B cell (primary cell): ENCODE measurements around the gene CLEC4M. TPM values are rescaled to one million over a fixed set of nuclear protein-coding genes. Genes with fewer than 3 reads are reported as not detected.

Experiments used
- ATAC-seq: fragments of 200-7000 bp; cut with Tn5 transposase; one replicate; pipeline ENCODE4 v1.10.0; 2021; ENCODE audit warnings: low read depth, mild to moderate bottlenecking, moderate number of reproducible peaks, moderate library complexity
- CTCF ChIA-PET: fragments of 350-600 bp; sonication (Branson Sonifier 250); formaldehyde crosslinking; loops from one replicate; lab custom pipeline; 2021; ENCODE audit warnings: antibody characterized with exemption, inconsistent platforms; lab: Charles Lee
- POLR2A ChIA-PET: fragments of 350-600 bp; sonication (Branson Sonifier 250); formaldehyde crosslinking; loops from one replicate; lab custom pipeline; 2021; ENCODE audit warnings: antibody characterized with exemption; lab: Charles Lee
- DNase-seq: peaks from one replicate; pipeline ENCODE4 v3.0.0; 2013
- H2AFZ ChIP-seq: 2 replicates; pipeline ENCODE4 v1.6.1; 2012; ENCODE audit warnings: mild to moderate bottlenecking, low read depth, low read length; ENCODE audit not compliant: insufficient read depth, poor library complexity, severe bottlenecking
- H3K27ac ChIP-seq, 2 donors: 1 replicate in 1 of 2; 2 replicates in 1 of 2; pipeline ENCODE4 v1.5.1; 2012 to 2013; ENCODE audit warnings: low read length in 2 of 2, mild to moderate bottlenecking in 2 of 2, moderate library complexity in 1 of 2
- H3K27me3 ChIP-seq, 4 experiments: fragments of 200-600 bp in 1 of 4; sonication (generic) in 1 of 4; replicated peaks in 1 of 4; 1 replicate in 2 of 4; 2 replicates in 2 of 4; pipeline versions ENCODE4 v1.6.1 to v1.7.0; 2013 to 2016; ENCODE audit warnings: low read length in 3 of 4, mild to moderate bottlenecking in 2 of 4, mixed read lengths in 1 of 4, moderate library complexity in 1 of 4; ENCODE audit not compliant: insufficient read depth in 4 of 4, control insufficient read depth in 3 of 4; ENCODE audit errors: control extremely low read depth in 1 of 4
- H3K36me3 ChIP-seq, 2 experiments: replicated peaks in 1 of 2; 1 replicate in 1 of 2; 2 replicates in 1 of 2; pipeline versions ENCODE4 v1.6.1 to v1.7.1; 2013; ENCODE audit warnings: low read length in 1 of 2; ENCODE audit not compliant: insufficient read depth in 2 of 2, control insufficient read depth in 1 of 2; ENCODE audit errors: control extremely low read depth in 1 of 2, extremely low read depth in 1 of 2
- H3K4me1 ChIP-seq, 2 donors: fragments of 200-600 bp in 1 of 2; sonication (generic) in 1 of 2; 1 replicate in 1 of 2; 2 replicates in 1 of 2; pipeline versions ENCODE4 v1.5.1 to v1.6.1; 2013 to 2017; ENCODE audit warnings: low read length in 2 of 2; ENCODE audit not compliant: control insufficient read depth in 2 of 2, insufficient read depth in 2 of 2
- H3K4me2 ChIP-seq: replicated peaks from 2 replicates; pipeline ENCODE3; 2012; ENCODE audit warnings: mild to moderate bottlenecking, low read depth, low read length; ENCODE audit not compliant: poor library complexity, severe bottlenecking
- H3K4me3 ChIP-seq, 5 experiments: fragments of 200-600 bp in 1 of 5; sonication (generic) in 1 of 5; 1 replicate in 3 of 5; 2 replicates in 2 of 5; pipeline versions ENCODE4 v1.5.1 to v1.7.0; 2011 to 2016; ENCODE audit warnings: low read length in 4 of 5, mild to moderate bottlenecking in 4 of 5, low read depth in 2 of 5, control low read depth in 1 of 5, moderate library complexity in 1 of 5; ENCODE audit not compliant: insufficient read depth in 1 of 5; ENCODE audit errors: control extremely low read depth in 1 of 5, extremely low read depth in 1 of 5
- H3K79me2 ChIP-seq: fragments of 200-600 bp; sonication (generic); one replicate; pipeline ENCODE4 v1.6.0; 2016; ENCODE audit warnings: low read length; ENCODE audit not compliant: control insufficient read depth, insufficient read depth
- H3K9ac ChIP-seq: fragments of 200-600 bp; sonication (generic); 2 replicates; pipeline ENCODE4 v1.6.1; 2017; ENCODE audit warnings: mild to moderate bottlenecking, low read length, moderate library complexity
- H3K9me3 ChIP-seq, 3 donors: one replicate each; pipeline versions ENCODE4 v1.6.1 to v1.7.1; 2013; ENCODE audit warnings: low read length in 2 of 3; ENCODE audit not compliant: control insufficient read depth in 2 of 3, insufficient read depth in 1 of 3; ENCODE audit errors: control extremely low read depth in 1 of 3
- H4K20me1 ChIP-seq: 2 replicates; pipeline ENCODE4 v1.6.0; 2012; ENCODE audit warnings: mild to moderate bottlenecking, low read length; ENCODE audit not compliant: insufficient read depth, control insufficient read depth, poor library complexity, severe bottlenecking
- H3K27ac Mint-ChIP-seq: one replicate; pipeline ENCODE4 v1.8.0; 2021; ENCODE audit warnings: mixed read lengths
- H3K27me3 Mint-ChIP-seq: one replicate; pipeline ENCODE4 v1.8.0; 2021; ENCODE audit warnings: mixed read lengths
- H3K4me1 Mint-ChIP-seq: one replicate; pipeline ENCODE4 v1.8.0; 2021; ENCODE audit warnings: mixed read lengths
- H3K4me3 Mint-ChIP-seq: one replicate; pipeline ENCODE4 v1.8.0; 2021; ENCODE audit warnings: mixed read lengths
- H3K9me3 Mint-ChIP-seq: one replicate; pipeline ENCODE4 v1.8.0; 2022; ENCODE audit warnings: mixed read lengths; ENCODE audit not compliant: insufficient read depth
- CTCF ChIP-seq: fragments of 200-600 bp; IDR thresholded peaks from one replicate; pipeline ENCODE4 v1.8.0; 2022; ENCODE audit warnings: antibody characterized with exemption, mild to moderate bottlenecking
- EZH2 ChIP-seq: IDR thresholded peaks from 2 replicates; pipeline ENCODE4 v1.6.1; 2012; ENCODE audit warnings: borderline replicate concordance, low read depth, mild to moderate bottlenecking, moderate library complexity, low read length; ENCODE audit not compliant: insufficient read depth, poor library complexity, severe bottlenecking
- WGBS: methylation state at CpG from one replicate; pipeline ENCODE4 v1.1.5; 2013; ENCODE audit warnings: missing lambda C conversion rate; ENCODE audit not compliant: insufficient coverage; 5-methylcytosine and 5-hydroxymethylcytosine counted together
- intact Hi-C: fragments of 100-400 bp; cut with micrococcal nuclease; formaldehyde crosslinking; loops from one replicate; pipeline ENCODE4 v1.10.0; 2022
- polyA plus RNA-seq: library from polyadenylated mRNA; depleted of rRNA; stranded (reverse); fragments of >200 nt; gene quantifications from 2 replicates; pipeline ENCODE4 v1.2.3, GENCODE V29; 2012
- total RNA-seq, 2 donors: library from RNA; stranded (reverse); fragments of 120-200 nt in 1 of 2; gene quantifications; 1 replicate in 1 of 2; 2 replicates in 1 of 2; pipeline versions ENCODE4 v1.2.3 to v1.2.4, GENCODE V29; 2013 to 2022

CLEC4M gene
- total and polyA plus RNA-seq, 2 donors (not counting 1 experiment from before 2014, with no cell fraction given): 0.10 to 0.52 TPM

GRCh38 chr19:7801020-7801570, 38.1 kb downstream of the CLEC4M start:
- intact Hi-C loops: no loop called here
- Mint-ChIP-seq H3K4me1 (peaks cover 13% of the 10 kb centered on the region), H3K27me3 (peaks cover 13% of the 10 kb centered on the region), H3K27ac (no peak overlapping the region), H3K9me3 (no peaks in the 10 kb centered on the region), H3K4me3 (no peak overlapping the region)
- Histone ChIP-seq H3K27ac (no peak overlapping the region), H3K4me2 (no peak overlapping the region), H2AFZ (no peak overlapping the region), H3K9me3 (peaks cover 0 to 28% (median 7%) of the 10 kb centered on the region in 3 donors), H3K4me3 (no peak overlapping the region), H3K9ac (no peak overlapping the region), H3K79me2 (no peaks in the 10 kb centered on the region), H3K27me3 (peaks cover 0 to 13% (median 3%) of the 10 kb centered on the region in 4 experiments), H3K36me3 (no peaks in the 10 kb centered on the region), H4K20me1 (no peaks in the 10 kb centered on the region), H3K4me1 (peaks cover 7 to 16% of the 10 kb centered on the region in 2 donors)
- no peak for ATAC-seq
- no peak for DNase-seq
- WGBS: 88% methylated on average over 13 of the region's 17 CpGs
- POLR2A ChIA-PET: no interaction called here
- CTCF ChIA-PET: interaction anchor here (0.8 to 8.2 kb wide), 21 partner anchors 9 to 260 kb away, joined by 3 to 145 read pairs (median 5); partner anchors contain the start of genes CD209, FCER2, MCEMP1 and TRAPPC5
- TF ChIP-seq CTCF (no peak), EZH2 (no peak)

GRCh38 chr19:7806234-7806633, 43.2 kb downstream of the CLEC4M start:
- peaks cover 0 to 30% (median 9%) of the 10 kb centered on the region in 3 donors for H3K9me3 ChIP-seq
- no peak overlapping the region for H2AFZ ChIP-seq
- no peak overlapping the region for H3K4me2 ChIP-seq
- Mint-ChIP-seq H3K27me3 (peaks cover 13% of the 10 kb centered on the region), H3K4me3 (no peak overlapping the region), H3K4me1 (peaks cover 18% of the 10 kb centered on the region), H3K9me3 (peaks cover 7% of the 10 kb centered on the region), H3K27ac (no peak overlapping the region)
- H3K27ac ChIP-seq: no peak overlapping the region
- H3K27me3 ChIP-seq: peaks cover 0 to 6% (median 3%) of the 10 kb centered on the region in 4 experiments
- no peaks in the 10 kb centered on the region for H4K20me1 ChIP-seq
- H3K4me1 ChIP-seq: peaks cover 0 to 17% of the 10 kb centered on the region in 2 donors
- H3K79me2 ChIP-seq: no peaks in the 10 kb centered on the region
- TF ChIP-seq EZH2 (no peak), CTCF (no peak)
- 83% methylated on average over 1 of the region's 3 CpGs for WGBS
- intact Hi-C loops: no loop called here
- ATAC-seq: no peak
- H3K4me3 ChIP-seq: no peak overlapping the region
- CTCF ChIA-PET: interaction anchor here (0.7 to 2.8 kb wide), 3 partner anchors 125 to 238 kb away, joined by 3 to 13 read pairs (median 3); partner anchors contain the start of gene TRAPPC5
- DNase-seq: no peak
- POLR2A ChIA-PET: interaction anchor here (1.5 kb wide), 1 partner anchor 126 kb away, joined by 3 read pairs; the partner anchor contains the start of gene TRAPPC5
- H3K36me3 ChIP-seq: no peaks in the 10 kb centered on the region
- no peak overlapping the region for H3K9ac ChIP-seq
